Parathyroid adenoma (tissue), 2 donors: ENCODE measurements around the gene CYP2B6.
"Not testable (repeated sequence)": the region's sequence is repeated elsewhere in the genome, so short reads cannot be mapped to it uniquely, and the experiment has no call there.

Experiments used
- H2AFZ ChIP-seq: fragments of 300-600 bp; sonication (generic); one replicate; pipeline ENCODE4 v1.7.0; 2017; ENCODE audit warnings: antibody characterized with exemption, mild to moderate bottlenecking
- H3K27ac ChIP-seq: fragments of 300-600 bp; sonication (generic); one replicate; pipeline ENCODE4 v1.7.0; 2017
- H3K27me3 ChIP-seq: fragments of 300-600 bp; sonication (generic); one replicate; pipeline ENCODE4 v1.7.0; 2017; ENCODE audit warnings: low read length; ENCODE audit not compliant: control insufficient read depth, insufficient read depth
- H3K36me3 ChIP-seq: fragments of 300-600 bp; sonication (generic); one replicate; pipeline ENCODE4 v1.7.0; 2017; ENCODE audit warnings: low read length; ENCODE audit not compliant: control insufficient read depth, insufficient read depth
- H3K4me1 ChIP-seq: fragments of 300-600 bp; sonication (generic); one replicate; pipeline ENCODE4 v1.7.0; 2017; ENCODE audit warnings: control low read depth
- H3K4me2 ChIP-seq: fragments of 300-600 bp; sonication (generic); one replicate; pipeline ENCODE4 v1.7.0; 2017; ENCODE audit warnings: low read length
- H3K4me3 ChIP-seq: fragments of 300-600 bp; sonication (generic); one replicate; pipeline ENCODE4 v1.7.0; 2017; ENCODE audit warnings: low read depth, low read length
- H3K79me2 ChIP-seq: fragments of 300-600 bp; sonication (generic); one replicate; pipeline ENCODE4 v1.7.0; 2017; ENCODE audit warnings: control low read depth
- H3K9ac ChIP-seq: fragments of 300-600 bp; sonication (generic); one replicate; pipeline ENCODE4 v1.7.0; 2017; ENCODE audit warnings: mild to moderate bottlenecking
- H3K9me3 ChIP-seq: fragments of 300-600 bp; sonication (generic); one replicate; pipeline ENCODE4 v1.7.0; 2017; ENCODE audit warnings: low read length; ENCODE audit not compliant: control insufficient read depth
- TF ChIP-seq, protein P1 (sequence below): fragments of 300-600 bp; sonication (generic); IDR thresholded peaks from one replicate; pipeline ENCODE4 v1.7.0; 2017; ENCODE audit warnings: antibody characterized with exemption, mild to moderate bottlenecking
- donor health status: primary hyperparathyroidism.

CYP2B6 gene

GRCh38 chr19:40962460-40962961, 28.6 kb upstream of the CYP2B6 start:
- no peaks in the 10 kb centered on the region for H3K36me3 ChIP-seq
- TF ChIP-seq, protein P1, sequence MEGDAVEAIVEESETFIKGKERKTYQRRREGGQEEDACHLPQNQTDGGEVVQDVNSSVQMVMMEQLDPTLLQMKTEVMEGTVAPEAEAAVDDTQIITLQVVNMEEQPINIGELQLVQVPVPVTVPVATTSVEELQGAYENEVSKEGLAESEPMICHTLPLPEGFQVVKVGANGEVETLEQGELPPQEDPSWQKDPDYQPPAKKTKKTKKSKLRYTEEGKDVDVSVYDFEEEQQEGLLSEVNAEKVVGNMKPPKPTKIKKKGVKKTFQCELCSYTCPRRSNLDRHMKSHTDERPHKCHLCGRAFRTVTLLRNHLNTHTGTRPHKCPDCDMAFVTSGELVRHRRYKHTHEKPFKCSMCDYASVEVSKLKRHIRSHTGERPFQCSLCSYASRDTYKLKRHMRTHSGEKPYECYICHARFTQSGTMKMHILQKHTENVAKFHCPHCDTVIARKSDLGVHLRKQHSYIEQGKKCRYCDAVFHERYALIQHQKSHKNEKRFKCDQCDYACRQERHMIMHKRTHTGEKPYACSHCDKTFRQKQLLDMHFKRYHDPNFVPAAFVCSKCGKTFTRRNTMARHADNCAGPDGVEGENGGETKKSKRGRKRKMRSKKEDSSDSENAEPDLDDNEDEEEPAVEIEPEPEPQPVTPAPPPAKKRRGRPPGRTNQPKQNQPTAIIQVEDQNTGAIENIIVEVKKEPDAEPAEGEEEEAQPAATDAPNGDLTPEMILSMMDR = no peak
- H3K9ac ChIP-seq = no peak overlapping the region
- no peak overlapping the region for H3K4me2 ChIP-seq
- H3K4me1 ChIP-seq = no peaks in the 10 kb centered on the region
- H3K9me3 ChIP-seq = no peaks in the 10 kb centered on the region
- no peak overlapping the region for H3K4me3 ChIP-seq
- no peaks in the 10 kb centered on the region for H3K27me3 ChIP-seq
- no peak overlapping the region for H3K27ac ChIP-seq
- no peaks in the 10 kb centered on the region for H3K79me2 ChIP-seq
- no peak overlapping the region for H2AFZ ChIP-seq

GRCh38 chr19:40964361-40964760, 26.7 kb upstream of the CYP2B6 start:
- H3K79me2 ChIP-seq, H3K27me3 ChIP-seq, H3K4me1 ChIP-seq, H2AFZ ChIP-seq, H3K9ac ChIP-seq, H3K9me3 ChIP-seq, H3K36me3 ChIP-seq, H3K27ac ChIP-seq, H3K4me2 ChIP-seq, H3K4me3 ChIP-seq: not testable (repeated sequence)

DNA sequence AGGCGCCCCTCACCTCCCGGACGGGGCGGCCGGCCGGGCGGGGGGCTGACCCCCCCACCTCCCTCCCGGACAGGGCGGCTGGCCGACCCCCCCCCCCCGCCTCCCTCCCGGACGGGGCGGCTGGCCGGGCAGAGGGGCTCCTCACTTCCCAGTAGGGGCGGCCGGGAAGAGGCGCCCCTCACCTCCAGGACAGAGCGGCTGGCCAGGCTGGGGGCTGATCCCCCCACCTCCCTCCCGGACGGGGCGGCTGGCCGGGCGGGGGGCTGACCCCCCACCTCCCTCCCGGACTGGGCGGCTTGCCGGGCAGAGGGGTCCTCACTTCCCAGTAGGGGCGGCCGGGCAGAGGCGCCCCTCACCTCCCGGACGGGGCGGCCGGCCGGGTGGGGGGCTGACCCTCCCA, 25.7 kb upstream of the CYP2B6 start:
- not testable (repeated sequence) for H3K27me3 ChIP-seq, H3K36me3 ChIP-seq, H3K9me3 ChIP-seq

DNA sequence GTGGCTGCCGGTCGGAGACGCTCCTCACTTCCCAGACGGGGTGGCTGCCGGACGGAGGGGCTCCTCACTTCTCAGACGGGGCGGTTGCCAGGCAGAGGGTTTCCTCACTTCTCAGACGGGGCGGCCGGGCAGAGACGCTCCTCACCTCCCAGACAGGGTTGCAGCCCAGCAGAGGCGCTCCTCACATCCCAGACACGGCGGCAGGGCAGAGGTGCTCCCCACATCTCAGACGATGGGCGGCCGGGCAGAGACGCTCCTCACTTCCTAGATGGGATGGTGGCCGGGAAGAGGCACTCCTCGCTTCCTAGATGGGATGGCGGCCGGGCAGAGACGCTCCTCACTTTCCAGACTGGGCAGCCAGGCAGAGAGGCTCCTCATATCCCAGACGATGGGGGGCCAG, 24.5 kb upstream of the CYP2B6 start:
- not testable (repeated sequence) for H3K4me1 ChIP-seq, H3K79me2 ChIP-seq, H2AFZ ChIP-seq

More for the DNA sequence above, 25.7 kb upstream of the CYP2B6 start:
- H3K4me2 ChIP-seq, H3K79me2 ChIP-seq, H3K4me3 ChIP-seq, H3K9ac ChIP-seq, H3K27ac ChIP-seq, H3K4me1 ChIP-seq, H2AFZ ChIP-seq: not testable (repeated sequence)

GRCh38 chr19:40968065-40968464, 23.0 kb upstream of the CYP2B6 start:
- not testable (repeated sequence) for H3K27ac ChIP-seq, H3K4me2 ChIP-seq, H3K4me3 ChIP-seq, H3K27me3 ChIP-seq, H3K36me3 ChIP-seq, H3K79me2 ChIP-seq, H3K9me3 ChIP-seq, H2AFZ ChIP-seq, H3K9ac ChIP-seq, H3K4me1 ChIP-seq

More for the DNA sequence above, 24.5 kb upstream of the CYP2B6 start:
- not testable (repeated sequence) for H3K4me2 ChIP-seq, H3K9ac ChIP-seq, H3K27me3 ChIP-seq, H3K4me3 ChIP-seq, H3K27ac ChIP-seq, H3K9me3 ChIP-seq, H3K36me3 ChIP-seq

- not testable (repeated sequence) for H3K36me3 ChIP-seq, H2AFZ ChIP-seq, H3K9me3 ChIP-seq, H3K27me3 ChIP-seq, H3K4me2 ChIP-seq, H3K27ac ChIP-seq, H3K79me2 ChIP-seq, H3K4me3 ChIP-seq, H3K9ac ChIP-seq, H3K4me1 ChIP-seq
Observed at GRCh38 chr19:40969721-40970120, 21.4 kb upstream of the CYP2B6 start.

GRCh38 chr19:40970396-40971345, 20.4 kb upstream of the CYP2B6 start:
- H3K27ac ChIP-seq, H3K36me3 ChIP-seq, H3K27me3 ChIP-seq, H3K9me3 ChIP-seq, H3K79me2 ChIP-seq, H3K4me2 ChIP-seq, H2AFZ ChIP-seq, H3K4me1 ChIP-seq, H3K9ac ChIP-seq, H3K4me3 ChIP-seq: not testable (repeated sequence)
